ENCODE measurements around the gene ATG4D.

DNA sequence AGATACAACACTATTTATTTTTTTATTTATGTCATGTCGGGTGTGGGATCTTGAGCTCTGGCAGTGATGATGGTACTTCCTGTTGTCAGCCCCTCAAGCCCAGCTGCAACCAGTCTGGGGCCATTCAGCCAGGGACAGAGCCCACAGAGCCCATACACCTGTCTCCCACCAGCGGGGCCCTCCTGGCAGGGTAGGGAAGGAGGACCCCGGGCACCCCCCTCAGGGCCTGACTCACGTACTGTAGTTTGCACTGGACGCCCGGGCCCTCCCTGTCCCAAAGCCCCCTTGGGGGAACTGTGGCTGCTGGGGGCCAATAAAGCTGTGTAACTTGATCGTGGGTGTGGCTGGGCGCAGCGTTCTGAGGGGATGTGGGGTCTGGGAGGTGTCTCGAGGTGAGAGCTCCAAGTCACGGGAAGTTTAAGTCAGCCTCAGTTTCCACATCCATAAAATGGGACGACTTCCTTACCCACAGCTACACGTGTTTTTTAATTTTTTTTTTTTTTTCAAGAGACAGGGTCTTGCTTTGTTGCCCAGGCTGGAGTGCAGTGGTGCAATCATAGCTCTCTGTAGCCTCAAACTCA lies 9.5 kb downstream of the ATG4D start:
- TF ChIP-seq, protein P1, sequence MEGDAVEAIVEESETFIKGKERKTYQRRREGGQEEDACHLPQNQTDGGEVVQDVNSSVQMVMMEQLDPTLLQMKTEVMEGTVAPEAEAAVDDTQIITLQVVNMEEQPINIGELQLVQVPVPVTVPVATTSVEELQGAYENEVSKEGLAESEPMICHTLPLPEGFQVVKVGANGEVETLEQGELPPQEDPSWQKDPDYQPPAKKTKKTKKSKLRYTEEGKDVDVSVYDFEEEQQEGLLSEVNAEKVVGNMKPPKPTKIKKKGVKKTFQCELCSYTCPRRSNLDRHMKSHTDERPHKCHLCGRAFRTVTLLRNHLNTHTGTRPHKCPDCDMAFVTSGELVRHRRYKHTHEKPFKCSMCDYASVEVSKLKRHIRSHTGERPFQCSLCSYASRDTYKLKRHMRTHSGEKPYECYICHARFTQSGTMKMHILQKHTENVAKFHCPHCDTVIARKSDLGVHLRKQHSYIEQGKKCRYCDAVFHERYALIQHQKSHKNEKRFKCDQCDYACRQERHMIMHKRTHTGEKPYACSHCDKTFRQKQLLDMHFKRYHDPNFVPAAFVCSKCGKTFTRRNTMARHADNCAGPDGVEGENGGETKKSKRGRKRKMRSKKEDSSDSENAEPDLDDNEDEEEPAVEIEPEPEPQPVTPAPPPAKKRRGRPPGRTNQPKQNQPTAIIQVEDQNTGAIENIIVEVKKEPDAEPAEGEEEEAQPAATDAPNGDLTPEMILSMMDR (IDR thresholded peaks at IDR 0.05; ENCODE audit: low read depth, low read length, missing input control), result no peak
- TF ChIP-seq JUND (IDR thresholded peaks at IDR 0.05), result no peak
- TF ChIP-seq, protein P2, sequence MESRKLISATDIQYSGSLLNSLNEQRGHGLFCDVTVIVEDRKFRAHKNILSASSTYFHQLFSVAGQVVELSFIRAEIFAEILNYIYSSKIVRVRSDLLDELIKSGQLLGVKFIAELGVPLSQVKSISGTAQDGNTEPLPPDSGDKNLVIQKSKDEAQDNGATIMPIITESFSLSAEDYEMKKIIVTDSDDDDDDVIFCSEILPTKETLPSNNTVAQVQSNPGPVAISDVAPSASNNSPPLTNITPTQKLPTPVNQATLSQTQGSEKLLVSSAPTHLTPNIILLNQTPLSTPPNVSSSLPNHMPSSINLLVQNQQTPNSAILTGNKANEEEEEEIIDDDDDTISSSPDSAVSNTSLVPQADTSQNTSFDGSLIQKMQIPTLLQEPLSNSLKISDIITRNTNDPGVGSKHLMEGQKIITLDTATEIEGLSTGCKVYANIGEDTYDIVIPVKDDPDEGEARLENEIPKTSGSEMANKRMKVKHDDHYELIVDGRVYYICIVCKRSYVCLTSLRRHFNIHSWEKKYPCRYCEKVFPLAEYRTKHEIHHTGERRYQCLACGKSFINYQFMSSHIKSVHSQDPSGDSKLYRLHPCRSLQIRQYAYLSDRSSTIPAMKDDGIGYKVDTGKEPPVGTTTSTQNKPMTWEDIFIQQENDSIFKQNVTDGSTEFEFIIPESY (IDR thresholded peaks at IDR 0.05), result no peak
